HG03103 (cell line): ENCODE measurements around the gene TSNAX.

Experiments
- ATAC-seq: cut with Tn5 transposase; IDR thresholded peaks from one replicate; pipeline ENCODE4 v1.9.1; 2021; ENCODE audit warnings: low read depth; ENCODE audit not compliant: unreplicated experiment

The TSNAX gene

DNA sequence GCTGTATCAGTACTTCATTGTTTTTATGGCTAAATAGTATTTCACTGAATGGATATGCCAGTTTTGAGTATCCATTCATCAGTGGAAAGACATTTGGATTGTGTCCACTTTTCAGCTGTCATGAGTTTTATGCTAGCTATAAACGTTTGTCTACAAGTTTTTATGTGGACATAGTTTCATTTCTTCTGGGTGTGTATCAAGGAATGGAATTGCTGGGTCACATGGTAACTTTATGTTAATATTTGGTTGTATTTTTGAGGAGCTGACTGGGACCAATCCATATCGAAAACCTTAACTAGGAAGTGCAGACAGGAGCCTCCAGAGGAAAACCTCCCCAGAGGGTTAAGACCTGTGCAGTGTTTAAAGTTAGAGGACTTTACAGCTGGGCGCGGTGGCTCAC lies 66.3 kb downstream of the TSNAX start:
- no peak for ATAC-seq

DNA sequence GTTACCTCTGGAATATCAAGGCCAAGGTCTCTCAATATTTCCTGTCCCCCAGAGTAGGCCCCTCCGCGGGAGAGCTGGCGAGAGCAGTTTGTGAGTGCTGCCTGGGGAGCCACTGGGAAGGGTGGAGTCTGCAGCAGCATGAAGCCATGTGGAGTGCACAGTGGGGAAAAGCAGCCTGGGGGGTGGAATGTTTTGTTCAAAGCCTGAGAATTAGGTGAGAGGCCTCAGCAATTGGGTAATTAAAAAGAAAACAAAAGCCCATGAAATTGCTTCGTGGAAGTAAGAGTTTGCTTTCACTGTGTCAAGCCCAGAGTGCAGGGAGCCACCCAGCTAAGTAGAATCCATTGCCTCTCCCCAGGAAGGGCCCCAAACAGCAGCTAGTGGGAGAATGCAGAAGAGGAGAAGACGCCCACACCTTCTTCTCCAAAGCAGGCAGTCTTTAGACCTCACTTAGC lies 67.9 kb downstream of the TSNAX start:
- ATAC-seq: no peak

DNA sequence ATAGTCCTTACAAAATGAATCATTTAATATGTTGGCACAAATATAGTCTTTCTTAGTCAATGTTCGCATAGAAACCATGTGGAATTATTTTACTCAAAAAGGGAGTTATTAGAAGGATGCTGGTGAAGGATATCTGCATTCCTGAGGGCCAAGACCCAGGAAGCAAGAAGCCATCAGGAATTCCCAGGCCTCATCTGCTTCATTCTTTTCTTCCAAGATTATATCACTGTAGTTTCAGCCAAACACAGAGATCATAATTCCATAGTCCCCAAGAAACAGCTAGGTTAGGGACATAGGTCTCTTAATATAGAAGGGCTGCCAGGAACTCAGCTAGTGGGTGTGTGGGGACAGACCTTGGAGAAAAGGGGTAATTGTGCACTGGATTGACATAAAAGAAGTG lies 69.5 kb downstream of the TSNAX start:
- ATAC-seq: no peak

DNA sequence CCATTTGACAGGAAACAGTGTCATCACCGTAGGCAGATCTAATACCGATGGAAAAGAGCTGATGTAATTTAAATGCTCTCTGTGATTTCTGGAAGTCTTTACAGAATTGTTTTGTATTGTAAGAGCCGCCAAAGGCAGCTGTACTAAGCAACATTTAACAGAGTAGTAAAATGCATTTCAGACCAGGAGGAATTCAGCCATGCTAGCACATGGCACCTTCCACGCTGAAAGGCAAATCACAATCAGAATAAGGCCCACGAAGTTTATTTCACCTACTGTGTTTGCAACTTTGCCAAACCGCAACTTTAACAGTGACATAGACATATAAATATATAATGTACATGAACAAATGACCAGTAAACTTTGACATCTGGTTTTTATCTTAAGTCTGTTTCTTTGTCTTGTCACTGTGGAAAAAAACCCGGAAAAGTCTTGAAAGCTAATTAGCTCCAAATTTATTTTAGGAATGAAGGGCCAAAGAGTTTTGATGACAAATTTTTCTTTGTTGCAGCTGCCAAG lies 72.0 kb downstream of the TSNAX start:
- no peak for ATAC-seq

DNA sequence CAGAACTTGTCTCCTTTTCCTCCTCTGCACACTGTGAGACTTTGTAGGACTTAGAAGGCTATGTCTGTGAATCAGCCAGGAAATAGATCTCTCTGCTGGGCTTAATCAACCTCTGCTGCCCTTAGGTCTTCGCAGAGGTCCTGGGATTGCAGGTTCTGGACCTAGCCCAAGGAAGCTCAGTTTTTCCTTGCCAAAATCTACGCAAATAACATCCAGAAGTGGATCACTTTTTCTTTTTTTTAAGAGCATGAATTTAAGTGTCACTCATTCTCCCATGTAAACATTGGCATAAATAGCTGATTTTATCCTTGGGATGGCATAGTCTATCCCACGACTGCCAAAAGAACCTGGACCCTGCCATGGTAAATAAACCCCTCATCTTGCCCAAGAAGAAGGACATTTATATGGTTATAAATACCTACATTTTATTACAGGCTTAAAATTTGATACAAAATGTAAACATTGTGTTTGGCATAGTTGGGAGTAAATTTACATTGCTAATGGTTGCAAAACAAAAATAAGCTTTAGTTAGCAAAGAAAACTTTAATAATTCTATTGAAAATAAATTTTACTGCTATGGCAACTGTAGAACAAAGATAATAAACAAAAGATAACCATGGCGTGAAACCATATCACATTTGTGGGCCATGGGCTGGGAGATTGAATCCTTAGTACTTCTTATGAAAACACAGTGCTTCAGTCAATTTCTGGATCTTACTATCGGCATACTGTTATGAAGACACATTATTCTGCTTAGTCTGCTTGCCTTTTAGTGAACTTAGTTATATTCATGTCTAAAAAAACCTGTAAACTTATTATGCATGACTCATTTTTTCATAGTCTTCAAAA lies 73.6 kb downstream of the TSNAX start:
- ATAC-seq: no peak

DNA sequence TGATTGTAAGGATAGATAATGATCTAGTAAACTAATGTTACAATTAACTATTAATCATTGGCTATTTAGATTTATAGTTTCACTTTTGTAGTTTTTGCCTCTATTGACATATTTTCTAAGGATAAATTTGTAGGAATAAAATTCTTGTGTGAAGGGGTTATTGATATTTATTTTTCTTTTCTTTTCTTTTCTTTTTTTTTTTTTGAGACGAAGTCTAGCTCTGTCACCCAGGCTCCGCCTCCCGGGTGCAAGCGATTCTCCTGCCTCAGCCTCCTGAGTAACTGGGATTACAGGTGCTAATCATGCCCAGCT lies 74.2 kb downstream of the TSNAX start:
- no peak for ATAC-seq

DNA sequence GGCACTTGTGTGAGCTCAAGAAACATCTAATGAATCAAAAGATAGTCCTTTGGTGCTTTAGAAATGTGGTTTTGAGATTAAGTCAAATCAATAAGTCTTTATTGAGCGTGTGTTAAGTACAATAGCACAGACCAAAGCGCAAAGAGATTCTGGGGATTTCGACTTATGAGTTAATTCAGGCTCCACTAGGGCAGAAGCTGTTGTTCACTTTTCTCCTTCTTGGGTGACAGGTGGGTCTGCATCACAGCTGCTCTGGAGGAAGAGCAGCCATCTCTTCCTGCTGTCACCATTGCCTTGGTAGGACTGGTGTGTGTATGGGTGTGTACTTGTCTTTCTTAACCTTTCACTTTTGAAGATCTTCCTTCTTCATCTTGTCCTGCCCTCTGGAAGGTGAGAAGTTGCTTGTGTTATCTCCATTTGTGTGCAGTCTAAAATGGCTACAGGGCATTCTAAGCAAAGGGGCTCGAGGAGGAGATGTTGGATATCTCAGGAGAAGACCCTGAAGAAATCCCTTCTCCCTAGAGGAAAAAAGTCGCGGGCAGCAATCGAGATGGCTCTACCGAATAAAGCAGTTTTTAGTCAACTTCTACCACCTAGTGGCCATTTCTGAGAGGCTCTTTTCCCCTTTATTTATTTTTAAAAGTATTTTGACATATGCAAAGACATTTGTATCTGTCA lies 75.3 kb downstream of the TSNAX start:
- ATAC-seq: peak; percentile 64

DNA sequence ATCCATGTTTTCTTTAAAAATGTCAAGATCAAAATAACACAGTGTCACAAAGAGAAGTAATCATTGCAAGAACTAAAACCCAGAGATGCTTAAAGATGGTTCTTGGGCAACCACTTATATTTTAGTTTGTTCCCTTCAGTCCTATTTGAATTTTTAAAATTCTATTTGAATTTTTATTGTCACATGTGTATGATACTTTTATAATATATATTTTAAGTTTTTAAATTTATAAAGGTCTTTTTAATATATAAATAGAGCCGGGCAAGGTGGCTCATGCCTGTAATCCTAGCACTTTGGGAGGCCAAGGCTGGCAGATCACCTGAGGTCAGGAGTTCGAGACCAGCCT lies 75.8 kb downstream of the TSNAX start:
- ATAC-seq: no peak

DNA sequence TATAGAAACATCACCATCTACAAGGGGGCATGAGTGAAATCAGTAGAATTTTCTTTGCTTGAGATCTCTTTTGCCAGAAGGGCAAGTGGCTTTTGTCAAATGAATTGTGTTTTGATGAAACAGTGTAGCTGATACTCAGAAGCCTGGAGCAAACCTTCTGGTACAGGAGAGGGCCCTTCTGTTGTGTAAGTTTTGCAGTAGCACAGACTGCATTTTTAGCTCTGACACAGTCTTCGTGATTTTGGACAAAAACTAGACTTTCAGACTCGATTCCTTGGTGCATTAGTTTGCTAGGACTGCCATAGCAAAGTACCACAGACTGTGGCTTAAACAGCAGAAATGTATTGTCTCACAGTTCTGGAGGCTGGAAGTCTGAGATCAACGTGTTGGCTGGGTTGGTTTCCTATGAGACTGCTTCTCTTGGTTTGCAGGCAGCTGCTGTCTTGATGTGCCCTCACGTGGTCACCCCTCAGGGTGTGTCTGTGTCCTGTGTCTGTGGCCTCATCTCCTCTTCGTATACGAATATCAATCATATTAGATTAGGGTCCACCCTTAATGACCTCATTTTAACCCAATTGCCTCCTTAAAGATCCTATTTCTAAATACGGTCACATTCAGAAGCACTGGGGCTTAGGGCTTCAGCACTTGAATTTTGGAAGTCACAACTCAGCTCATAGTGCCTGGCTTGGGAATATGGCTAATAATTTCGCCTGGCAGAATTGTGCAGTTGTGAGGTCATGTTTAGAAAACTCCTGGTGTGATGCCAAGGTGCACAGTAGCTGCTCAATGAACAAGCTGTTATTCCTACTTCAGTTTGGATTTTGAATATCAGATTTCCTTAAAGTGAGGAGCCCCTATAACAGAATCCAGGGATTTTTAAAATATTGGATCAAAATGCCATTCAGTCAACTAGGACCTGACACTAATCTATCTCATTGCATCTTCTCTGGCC lies 77.0 kb downstream of the TSNAX start:
- no peak for ATAC-seq

DNA sequence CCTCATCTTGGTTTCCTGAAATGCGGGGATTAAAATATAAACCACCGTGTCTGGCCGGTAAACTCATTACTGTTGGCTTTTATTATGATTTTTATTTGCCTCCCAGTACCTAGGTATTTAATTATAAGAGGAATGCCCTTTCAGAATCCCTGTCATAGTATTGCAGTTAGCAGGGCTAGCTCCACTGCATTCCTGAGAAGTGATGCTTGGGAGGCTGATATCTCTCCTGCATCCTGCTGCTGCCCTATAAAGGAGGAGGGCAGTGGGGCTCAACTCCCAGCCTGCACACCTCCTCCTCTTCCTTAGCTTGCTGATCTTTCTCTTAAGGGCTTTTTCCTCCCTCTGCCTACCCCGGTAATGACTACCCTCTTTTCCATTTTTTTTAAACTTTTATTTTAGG lies 78.2 kb downstream of the TSNAX start:
- no peak for ATAC-seq

DNA sequence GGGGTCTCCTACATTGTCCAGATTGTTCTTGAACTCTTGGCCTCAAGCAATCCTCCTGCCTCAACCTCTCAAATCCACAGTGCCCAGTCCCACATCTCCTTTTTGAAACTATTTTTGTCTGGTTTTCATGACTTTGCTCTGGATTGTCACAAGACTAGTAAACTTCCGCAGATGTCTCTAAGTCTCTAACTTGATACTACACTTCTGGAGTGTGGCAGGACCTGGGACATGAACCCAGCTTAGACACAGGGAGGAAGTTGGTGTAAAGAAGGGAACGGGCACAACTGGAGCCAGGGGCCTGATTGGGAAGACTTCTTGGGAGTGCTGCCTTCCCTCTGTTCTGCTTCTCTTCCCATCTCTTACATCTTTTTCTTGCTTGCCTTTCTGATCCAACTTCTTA lies 81.9 kb downstream of the TSNAX start:
- no peak for ATAC-seq

DNA sequence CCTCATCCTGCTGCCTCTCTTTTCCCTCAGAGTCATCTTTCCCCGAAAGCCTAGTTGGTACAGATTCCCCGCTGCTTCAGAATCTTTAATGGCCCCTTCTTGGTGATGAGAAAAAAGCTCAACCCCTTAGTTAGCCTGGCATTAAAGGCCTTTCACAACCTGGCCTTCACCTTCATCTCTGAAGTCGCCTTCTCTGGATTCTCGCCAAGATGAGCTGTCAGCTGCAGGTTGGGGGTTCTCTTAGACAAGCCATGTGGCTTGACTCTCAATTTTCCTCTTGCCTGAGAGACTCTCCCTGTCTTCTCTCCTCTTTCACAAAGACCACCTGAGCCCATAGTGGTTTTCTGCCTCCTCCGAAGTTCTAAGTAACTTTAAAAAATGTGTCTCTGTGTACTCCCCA lies 82.6 kb downstream of the TSNAX start:
- ATAC-seq: no peak

DNA sequence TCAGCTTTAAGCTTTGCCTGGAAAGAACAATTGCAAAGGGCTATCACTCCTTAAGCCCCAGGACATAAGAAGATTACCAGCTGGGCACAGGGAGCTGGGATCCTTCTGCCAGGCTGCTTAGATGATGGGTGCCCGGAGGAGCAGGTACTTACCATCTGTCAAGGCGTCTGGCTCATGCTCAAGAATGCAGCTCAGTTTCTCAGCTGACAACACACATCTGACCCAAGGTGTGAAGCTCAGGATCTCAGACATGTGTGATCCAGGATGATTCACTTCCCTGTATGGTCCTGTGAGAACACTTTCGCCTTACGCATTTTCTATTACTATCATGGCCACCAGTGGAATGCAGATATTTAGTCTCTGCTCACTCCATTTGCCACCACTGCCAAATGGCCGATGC lies 83.4 kb downstream of the TSNAX start:
- ATAC-seq: no peak

DNA sequence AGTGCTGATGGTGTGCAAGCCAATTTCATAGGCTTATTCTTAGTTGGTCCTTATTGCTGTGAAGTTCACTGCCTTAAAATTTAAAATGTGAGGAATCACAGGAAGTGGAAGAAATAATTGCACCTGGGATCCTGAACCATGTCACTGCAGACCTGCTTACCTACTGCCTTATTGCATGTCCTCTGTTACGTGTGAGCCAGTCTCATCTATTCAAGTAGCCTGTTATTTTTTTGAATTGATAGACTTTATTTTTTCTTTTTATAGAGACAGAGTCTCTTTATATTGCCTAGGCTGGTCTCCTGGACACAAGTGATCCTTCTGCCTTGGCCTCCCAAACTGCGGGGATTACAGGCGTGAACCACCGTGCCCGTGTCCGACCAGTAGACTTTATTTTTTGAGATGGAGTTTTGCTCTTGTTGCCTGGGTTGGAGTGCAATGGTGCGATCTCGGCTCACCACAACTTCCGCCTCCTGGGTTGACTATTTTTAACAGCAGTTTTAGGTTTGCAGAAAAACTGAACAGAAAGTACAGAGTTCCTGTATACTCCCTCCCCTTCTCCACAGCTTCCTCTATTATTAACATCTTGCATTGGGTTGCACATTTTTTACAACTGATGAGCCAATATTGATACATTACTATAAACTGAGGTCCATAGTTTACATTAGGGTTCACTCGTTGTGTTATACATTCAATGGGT lies 84.1 kb downstream of the TSNAX start:
- peak; percentile 92 for ATAC-seq

DNA sequence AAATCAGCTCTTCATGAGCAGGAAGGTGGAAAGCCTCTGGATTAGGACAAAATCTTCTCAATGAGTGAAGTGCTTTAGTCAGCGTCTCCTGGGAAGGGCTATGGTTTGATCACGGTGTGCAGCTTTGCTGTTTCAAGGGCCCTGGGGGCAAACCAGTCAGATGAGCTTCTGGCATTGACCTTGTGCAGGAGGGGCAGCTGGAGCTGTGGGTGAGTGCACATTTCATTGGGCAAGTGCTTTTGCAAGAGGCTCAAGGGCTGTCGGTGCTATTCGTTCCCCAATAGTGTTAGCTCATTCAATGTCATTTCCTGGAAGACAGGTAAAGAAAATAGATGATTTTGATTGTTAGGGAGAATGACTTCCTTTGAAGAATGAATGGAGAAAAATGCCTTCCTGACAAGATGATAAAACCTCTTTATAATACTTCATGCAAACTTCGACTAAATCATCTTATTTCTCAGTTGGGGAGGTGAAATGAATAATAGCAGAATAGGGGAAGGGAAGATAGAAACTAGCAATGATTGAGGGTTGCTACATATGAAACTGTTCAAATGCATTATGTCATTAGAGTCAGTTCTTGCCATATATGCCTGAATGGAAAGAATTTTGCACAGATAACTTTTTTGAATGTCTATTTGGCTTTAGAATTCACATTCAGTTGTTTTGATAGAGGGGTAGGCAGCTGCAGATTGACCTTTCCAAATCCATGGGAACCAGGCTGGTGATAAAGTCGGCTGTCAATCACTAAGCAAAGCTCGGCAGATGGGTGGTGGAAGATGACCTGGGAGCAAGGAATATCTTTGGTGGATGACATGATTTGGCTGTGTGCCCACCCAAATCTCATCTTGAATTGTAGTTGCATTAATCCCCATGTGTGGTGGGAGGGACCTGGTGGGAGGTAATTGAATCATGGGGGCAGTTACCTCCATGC lies 85.2 kb downstream of the TSNAX start:
- no peak for ATAC-seq
